GF-D8 (cell line): ENCODE measurements around the gene PKN1.

Source experiments
- DNase-seq: peaks from one replicate; lab custom pipeline; 2025; lab: John Stamatoyannopoulos, UW

PKN1 gene

DNA sequence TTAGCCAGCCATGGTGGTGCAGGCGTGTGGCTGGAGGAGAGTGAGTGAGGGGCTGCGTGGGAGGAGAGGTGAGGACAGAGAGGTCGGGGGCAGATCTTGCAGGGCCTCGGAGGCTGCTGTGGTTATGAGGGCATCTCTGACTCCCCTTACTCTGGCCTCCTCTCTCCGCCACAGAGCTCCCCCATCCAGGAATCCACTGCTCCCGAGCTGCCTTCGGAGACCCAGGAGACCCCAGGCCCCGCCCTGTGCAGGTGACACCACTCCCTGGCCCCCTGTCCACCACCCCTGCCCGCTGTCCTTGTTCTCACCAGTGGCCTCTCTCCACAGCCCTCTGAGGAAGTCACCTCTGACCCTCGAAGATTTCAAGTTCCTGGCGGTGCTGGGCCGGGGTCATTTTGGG is 34.3 kb downstream of the PKN1 start:
- no peak for DNase-seq

DNA sequence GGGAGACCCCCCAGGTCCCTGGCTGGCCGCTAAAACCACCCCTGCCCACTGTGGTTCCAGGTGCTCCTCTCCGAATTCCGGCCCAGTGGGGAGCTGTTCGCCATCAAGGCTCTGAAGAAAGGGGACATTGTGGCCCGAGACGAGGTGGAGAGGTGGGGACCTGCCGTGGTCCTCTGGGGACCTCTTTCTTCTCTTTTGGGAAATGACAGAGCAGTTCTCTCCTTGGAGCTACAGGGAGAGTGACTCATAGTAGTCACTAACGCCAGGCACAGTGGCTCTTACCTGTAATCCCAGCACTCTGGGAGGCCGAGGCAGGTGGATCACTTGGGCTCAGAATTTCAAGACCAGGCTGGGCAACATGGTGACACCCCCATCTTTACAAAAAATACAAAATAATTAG is 34.7 kb downstream of the PKN1 start:
- no peak for DNase-seq

DNA sequence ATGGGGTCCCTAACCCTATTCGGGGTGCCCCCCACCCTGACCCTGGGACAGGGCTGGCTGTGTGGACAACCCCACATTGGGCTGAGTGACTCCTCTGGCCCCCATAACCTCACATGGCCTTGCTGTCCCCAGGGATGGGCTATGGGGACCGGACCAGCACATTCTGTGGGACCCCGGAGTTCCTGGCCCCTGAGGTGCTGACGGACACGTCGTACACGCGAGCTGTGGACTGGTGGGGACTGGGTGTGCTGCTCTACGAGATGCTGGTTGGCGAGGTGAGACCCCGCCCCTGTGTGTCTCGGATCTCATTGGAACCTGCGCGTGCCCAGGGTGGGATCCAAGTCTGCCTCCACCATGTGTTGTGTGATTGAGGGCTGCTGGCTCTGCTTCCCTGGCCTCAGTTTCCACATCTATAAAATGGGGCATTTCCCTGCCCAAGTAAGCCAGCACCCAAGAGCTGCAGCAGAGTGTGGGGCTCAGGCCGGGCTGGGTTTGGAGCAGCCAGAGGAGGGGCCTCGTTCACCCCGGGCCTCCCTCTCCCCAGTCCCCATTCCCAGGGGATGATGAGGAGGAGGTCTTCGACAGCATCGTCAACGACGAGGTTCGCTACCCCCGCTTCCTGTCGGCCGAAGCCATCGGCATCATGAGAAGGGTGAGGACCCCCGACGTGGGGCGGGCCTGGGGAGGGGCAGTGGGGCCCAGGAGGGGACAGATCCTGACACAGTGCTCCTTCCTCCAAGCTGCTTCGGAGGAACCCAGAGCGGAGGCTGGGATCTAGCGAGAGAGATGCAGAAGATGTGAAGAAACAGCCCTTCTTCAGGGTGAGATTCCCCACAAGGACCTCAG is 37.1 kb downstream of the PKN1 start:
- no peak for DNase-seq

DNA sequence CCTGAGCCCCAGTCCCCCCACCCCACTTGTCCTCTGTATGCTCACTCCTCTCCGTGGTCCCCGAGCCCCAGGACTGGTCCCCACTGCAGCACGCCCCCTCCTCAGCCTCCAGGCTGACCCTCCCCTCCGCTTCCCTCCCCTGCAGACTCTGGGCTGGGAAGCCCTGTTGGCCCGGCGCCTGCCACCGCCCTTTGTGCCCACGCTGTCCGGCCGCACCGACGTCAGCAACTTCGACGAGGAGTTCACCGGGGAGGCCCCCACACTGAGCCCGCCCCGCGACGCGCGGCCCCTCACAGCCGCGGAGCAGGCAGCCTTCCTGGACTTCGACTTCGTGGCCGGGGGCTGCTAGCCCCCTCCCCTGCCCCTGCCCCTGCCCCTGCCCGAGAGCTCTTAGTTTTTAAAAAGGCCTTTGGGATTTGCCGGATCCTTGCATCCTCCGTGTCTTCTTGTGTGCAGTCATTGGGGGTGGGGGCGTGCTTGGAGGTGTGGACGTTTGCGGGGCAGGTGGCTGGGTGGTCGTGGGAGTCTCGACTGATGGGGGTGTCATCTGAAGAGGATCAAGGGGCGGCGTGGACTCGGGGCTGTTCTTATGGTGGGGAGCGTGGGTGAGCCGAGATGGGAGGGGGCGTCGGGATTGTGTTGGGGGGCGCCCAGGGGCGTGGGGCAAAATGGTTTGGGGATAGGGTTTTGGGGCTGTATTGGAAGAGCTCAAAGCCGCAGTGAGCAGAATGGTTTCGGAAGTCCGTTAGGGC is 38.5 kb downstream of the PKN1 start:
- no peak for DNase-seq

DNA sequence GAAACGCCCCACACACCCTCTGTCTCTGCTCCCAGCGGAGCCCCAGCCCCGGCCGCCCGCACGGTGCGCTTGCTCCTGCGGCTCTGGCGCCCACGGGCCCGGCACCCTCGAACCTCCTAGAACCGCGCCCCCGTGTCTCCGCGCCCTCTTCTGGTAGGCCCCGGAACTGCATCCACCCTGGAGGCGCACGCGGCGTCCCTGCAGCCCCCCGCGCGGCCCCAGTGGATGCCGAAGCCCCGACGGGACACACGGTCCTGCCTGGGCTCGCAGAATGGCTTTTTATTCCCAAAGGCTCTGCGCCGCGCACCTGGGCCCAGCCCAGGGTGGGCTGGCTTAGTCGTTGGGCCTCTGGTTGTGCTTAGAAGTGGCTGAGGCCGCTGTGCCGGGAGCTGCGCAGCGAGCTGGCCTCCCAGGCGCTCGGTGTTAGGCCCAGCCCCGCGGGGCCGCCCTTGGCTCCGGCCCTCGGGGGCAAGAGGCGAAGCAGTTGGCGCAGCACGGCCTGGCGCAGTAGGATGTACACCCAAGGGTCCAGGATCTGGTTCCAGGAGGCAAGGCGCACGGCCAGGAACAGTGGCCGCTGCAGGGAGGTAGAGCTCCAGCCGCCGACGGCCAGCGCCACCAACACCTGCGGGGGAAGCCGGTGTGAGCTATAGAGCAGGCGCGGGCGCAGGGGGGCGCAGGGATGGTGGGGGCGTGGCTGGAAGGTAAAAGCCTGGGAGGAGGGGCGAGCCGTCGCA is 39.3 kb downstream of the PKN1 start:
- DNase-seq = peak; percentile 41

DNA sequence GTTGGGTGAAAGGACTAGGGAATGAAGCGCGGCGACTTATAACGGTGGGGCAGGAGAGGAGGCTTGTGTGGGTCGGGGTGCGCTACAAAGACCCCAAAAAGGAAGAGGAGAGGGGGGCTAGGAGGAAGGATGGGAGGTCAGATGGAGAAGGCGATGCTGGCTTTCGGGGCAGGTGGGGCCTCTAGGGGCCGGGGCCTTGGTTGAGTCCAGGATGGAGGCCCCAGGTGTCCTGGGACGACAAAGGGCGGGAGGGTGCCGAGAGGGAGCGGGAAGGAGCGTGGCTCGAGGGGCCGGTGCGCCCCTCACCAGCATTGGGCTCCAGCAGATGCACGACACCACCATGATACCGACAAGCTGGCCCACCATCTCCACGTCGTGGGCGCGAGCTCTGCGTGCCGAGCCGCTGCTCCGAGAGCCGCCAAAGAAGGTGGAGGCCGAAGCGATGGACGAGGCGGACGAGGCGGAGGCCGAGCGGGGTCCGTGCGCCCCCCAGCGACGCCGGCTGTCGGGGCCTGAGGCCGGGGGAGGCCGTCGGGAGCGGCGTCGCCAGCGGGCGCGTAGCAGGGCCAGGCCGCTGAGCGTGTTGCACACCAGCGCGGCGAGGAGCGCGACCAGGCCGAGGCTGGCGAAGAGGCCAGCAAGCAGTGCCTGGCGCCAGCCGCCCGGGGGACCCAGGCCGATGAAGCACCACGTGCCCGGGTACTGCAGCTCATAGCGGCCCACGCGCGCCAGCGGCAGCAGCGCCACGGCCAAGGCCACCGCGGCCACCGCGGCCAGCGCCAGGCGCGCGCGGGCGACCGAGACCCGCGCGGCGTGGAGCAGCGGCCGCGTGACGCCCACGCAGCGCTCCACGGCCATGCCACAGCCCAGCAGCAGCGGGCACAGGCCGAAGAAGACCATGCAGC is 40.2 kb downstream of the PKN1 start:
- DNase-seq = no peak

DNA sequence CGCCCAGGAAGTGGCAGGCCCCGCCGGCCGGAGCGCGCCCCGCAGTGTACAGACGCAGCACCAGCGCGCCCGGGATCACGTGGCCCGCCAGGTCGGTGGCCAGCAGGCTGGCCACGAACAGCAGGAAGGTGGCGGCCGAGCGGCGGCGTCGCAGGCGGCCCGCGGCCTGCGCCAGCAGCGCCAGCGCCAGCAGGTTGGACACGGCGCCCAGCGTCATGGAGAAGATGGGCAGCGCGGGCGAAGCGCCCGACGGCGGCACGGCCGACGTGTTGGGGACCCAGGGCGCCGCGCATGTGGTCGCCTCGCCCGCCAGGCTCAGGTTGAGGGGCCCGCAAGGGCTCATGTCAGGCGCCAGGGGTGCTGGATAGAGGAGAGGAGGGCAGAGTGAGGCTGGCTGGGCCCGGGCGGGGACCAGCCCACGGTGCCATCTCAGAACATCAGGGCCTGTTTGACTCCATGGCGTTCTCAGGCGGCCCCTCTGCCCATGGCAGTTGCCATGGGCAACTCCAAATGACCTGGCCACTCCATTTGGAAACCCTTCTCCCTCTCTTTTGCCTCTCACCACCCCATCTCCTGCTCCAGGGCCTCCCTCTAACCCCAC is 41.0 kb downstream of the PKN1 start:
- DNase-seq = no peak

DNA sequence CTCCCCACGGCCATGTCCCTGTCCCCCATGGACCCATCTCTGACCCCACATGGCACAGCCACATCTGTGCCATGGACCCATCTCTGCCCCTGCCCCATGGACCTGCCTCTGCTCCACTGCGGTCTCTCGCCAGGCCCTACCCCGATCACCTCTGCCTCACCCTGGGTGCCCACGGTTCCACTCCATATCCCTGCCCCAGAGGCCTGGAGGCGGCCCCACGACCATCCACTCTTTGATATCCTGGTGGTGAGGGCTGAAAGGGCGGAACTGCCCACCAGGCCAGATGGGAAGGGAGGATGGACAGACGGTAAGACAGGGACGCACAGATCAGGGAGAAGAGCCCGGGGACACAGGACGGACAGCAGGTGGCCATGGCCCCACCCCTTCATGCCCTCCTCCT is 41.7 kb downstream of the PKN1 start:
- DNase-seq = no peak

DNA sequence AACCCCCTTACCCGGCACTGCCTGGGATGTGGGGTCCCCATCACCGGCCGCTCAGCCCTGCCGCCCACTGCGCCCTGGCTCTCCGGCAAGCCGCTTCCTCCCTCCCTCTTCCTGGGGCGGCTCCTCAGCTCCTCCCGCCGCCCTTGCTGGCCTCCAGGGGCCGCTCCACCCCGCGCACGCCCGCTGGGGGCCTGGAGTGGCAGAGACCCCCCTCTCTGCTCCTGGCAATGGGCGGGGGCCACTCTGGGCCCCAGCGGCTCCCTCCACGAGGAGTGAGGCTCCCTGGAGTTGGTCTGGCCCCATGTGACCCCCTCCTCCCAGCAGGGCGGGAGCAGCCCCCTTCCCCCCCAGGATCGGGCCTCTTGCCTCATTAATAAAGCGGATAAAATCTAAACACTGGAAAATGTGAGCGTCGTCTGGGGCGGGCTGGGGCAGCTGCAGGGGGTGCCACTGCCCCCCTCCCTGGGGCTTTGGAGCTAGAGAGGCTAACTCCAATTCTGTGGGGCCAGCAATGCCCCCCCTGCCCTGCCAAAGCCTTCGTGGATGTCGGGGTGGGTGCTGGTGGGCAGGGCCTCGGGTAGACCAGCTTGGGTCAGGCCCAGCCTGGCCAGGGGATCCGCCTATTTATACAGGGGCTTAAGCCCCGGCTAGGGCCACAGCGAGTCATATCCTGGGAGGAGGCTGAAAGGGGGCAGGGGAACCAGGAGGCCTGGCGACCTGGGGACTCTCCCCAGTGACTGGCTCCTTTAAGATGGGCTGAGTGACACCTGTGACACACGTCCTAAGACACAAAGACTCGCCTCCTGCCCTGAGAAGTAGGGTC is 42.4 kb downstream of the PKN1 start, which contains the start of gene PTGER1:
Gene PTGER1, minus strand, starts transcription at position 104 of the 823 bp plus-strand sequence. CDS start 1,034 bp downstream, outside the sequence.
- DNase-seq = no peak

DNA sequence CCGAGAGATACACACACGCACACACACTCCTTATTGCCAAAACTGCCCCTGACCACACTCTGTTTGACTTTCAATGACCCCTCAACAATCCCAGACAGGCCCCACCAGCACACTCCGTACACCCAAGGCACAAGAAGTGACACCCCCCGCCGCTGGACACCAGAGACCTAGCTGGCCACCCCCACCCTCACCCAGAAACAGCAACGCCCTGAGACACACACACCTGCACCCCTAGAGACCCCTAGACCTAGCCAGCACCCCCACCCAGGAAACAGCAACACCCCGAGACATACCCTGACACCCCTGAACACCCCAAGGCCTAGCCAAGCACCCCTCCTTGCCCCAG is 43.2 kb downstream of the PKN1 start:
- no peak for DNase-seq

DNA sequence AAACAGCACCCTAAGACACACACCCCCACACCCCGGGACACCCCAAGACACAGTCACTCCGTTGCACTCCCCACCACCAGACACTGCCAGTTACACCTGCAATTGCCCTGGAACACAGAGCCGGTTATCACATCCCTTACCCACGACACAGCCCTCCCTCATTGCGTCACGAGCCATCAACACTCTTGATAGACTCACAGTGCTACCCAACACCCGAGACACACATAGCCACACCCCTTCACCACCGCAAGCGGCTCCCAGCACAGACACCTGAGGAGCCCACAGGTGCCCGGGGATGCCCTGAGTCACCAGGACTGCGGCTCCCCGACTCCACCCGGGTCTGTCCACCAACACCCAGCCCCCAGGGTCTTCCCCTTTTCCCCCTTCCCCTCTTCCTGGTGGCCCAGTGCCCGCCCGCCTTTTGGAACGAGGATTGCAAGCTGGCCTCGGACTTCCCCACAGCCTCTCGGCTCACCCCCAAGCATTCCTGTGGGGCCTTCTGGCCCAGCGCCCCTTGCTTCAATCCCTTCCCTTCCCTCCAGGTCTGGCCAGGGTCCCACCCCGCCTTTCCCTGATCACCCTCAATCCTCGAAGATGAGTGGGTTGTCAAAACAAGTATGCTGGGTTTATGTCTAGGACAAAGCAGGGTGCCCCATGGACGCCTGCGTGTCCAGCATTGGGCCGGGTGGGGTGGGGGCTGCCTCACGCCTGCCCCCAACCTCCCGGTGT is 43.7 kb downstream of the PKN1 start:
- no peak for DNase-seq

DNA sequence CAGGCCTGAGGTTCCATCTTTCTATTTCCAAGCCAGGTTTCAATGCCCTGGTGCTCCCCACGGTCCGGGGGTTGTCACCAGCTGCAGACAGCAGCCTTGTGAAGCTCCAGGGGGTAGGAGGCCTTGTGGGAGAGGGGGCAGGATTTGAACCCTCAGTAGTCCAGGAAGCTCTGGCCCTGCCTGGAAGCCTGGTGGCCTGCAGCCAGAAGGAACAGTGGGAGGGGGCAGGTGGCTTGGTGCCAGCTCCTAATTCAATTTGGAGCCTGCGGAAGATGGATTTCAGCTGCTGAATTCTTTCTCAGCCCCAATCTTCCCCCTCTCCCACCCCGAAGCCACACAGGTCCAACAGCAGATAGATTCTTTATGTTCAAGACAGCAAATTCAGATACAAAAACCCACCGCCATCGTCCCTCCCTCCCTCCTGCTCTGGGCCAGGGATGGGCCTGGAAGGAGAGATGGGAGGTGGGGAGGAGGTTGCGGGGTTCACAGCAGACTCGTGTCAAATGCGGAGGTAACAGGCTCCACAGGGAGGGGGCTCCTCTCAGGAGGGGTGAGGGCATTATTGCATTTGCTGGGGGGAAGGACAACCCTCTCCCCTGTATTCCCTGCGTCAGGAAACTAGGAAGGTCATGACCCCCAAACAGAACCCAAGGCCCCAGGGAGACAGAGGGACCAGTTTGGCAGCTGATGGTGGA is 44.5 kb downstream of the PKN1 start:
- DNase-seq = no peak

DNA sequence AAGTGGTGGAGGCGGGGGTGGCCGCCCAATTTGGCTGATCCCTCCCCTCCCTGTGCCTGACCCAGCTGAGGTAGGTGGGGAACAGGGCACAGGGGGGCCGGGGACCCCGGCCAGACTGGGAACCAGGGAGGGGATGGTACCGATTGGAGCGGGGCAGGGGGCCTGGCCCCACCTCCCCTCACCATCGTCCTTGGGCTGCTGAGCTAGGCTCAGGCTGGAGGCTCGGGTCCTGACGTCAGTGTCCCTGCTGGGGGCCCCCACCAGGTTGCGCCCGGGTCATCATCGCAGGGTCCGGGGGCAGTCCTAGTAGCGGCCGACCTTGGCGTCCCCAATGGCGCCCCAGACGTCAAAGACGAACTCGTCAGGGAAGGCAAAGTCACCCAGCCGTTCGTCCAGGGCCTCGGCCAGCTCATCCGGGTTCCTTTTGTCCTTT is 45.0 kb downstream of the PKN1 start:
- no peak for DNase-seq

DNA sequence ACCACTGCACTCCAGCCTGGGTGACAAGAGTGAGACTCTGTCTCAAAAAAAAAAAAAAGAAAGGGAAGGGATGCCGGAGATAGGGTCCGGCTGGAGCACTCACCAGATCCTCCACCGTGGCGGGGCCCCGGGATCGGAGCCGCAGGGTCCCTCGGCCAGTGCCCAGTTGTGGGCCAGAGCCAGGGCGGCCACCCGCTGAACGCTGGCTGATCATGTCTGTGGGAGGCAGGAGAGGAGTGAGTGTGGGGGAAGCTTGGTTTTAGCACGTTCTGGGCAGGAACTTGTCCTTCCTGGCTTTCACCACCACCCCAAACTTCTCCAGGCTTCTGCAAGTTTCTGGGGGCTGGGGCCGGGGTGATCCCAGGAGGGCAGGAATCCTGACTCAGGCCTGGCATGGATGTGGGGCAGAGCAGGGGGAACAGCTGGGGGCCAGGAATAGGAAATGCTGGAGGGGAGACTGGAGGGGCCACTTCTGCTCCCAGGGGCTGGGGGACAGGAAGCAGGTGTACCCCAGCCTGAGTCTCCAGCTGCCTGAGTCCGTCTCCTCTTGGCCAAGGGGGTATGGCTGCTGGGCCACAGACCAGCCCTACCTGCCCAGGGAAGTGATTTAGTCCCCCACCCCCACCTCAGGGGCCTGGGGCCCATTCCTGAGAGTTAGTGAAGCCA is 46.3 kb downstream of the PKN1 start:
- DNase-seq = no peak

DNA sequence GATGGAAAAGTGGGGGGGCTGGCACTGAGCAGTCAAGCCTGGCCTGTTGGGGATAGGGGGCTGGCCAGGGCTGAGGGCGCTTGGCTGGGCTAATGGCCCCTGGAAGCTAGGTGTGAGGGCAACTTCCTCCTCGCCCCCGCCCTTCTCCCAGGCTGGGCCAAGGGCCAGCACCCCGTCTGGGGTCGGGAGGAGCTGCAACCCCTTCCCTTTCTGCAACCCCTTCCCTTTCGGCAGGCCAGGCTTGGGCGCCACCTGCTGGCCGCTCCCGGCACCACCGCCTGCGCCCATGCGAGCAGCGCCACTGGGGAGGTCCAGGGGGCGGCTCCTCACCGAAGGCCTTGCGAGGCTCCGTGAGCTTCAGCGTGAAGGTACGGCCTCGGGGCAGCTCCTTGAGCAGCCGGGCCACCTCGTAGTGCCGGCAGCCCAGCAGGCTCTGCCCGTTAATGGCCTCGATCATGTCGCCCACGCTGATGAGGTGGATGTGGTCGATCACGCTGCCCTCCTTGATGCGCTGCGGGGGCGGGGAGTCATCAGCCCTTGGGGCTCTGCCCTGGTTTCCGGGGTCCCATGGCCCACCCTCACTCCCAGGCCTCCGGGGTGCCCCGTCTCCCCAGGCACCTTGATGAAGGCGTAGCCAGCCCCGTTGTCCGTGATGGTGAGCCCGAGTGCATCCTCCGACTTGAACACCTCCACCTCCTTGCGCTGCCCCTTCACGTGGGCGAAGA is 47.0 kb downstream of the PKN1 start:
- no peak for DNase-seq

DNA sequence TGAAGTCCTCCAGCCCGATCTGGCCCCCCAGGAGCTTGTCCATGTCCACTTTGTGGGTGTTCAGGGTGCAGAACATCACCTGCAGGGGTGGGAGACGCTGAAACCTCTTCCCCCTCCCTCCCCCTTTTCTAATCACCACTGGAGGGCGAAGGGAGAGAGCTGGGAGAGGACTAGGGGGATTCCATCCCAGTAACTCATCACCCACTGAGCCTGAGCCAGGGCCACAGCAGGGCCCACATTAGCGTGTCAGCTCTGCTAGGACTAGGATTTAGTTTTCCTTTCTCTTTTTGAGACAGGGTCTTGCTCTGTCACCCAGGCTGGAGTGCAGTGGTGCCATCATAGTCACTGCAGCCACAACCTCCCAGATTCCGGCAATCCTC is 47.6 kb downstream of the PKN1 start:
- DNase-seq = no peak

DNA sequence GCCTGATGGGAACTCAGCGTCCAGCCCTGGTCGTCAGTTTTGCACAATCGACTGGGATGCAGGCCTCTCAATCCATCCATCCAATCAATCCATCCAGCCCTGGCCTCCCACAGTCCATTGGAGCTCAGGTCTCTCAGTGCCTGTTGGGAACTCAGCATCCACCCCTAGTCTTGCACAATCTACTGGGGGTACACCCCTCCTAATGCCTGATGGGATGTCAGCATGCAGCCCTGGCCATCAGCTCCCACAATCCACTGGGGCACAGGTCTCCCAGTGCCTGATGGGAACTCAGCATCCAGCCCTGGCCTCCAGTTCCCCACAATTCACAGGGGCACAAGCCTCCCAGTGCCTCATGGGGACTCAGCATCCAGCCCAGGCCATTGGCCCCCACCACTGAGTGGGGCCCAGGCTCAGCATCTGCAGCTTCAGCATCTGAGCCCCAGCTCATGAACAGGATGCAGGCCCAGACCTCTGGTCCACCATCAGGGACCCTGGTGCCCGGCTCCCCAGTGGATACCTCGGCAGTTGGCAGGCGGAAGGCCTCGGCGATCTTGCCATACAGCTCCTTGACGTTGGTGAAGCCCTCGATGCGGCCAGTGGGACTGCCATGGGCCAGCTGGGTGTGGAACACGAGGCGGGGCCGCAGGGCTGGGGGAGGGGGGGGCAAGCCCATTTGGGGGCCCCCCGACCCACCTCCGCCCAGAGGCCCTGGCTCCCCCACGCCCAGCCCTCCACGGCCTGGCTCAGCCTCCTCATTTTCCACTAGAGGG is 49.3 kb downstream of the PKN1 start:
- DNase-seq = no peak
